Measurements from ENCODE around the gene NOSIP. TPM values are rescaled to one million over a fixed set of nuclear protein-coding genes. Genes with fewer than 3 reads are reported as not detected.

Gene NOSIP
- total RNA-seq, 4 donors from 2014 or later = 56.5 to 105 (median 74.4) TPM

DNA sequence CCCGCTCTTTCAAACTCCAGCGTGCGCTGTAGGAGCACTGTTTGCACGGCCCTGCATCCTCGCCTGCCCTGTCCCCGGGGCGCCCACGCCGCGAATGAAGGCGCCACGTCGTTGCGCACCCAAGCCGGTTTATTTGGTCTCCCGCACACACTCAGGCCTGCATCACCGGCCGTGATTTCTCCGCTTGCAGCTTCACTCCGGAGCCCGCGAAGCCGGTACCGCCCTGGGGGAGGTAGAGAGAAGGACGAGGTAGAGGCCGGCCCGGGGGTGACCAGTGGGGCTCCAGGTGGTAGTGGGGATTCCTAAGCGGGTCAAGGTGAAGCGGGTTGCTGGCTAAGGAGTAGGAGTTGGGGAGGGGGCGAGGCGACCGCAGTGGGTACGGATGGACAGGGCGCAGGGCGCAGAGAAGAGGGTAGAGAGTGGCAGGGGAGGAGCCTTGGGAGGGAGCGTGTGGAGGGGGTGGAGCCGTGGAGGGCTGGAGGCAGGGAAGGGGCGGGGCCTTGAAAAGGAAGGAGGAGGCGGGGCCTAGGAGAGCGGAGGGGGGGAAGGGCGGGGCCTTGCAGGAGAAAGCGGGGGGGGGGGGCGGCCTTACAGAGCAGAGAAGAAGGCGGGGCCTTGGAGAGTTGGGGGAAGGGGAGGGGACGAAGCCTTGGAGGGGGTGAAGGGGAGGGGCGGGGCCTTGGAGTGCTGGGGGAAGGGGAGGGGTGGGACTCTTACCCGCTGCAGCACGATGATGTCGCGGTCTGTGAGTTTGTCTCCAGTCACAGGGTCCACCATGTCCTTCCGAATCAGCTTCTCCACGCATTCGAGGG lies 24.6 kb downstream of the NOSIP start:
- Histone ChIP-seq H3K4me1 (peaks cover 24 to 73% (median 52%) of the 10 kb centered on the region in 4 donors), H3K9me3 (no peaks in the 10 kb centered on the region), H3K36me3 (peaks cover 0 to 16% (median 8%) of the 10 kb centered on the region in 4 donors), H3K27me3 (no peaks in the 10 kb centered on the region), H3K27ac (peak overlapping the region; percentile 78 to 87 (median 84)), H3K4me3 (peak overlapping the region in 2 of 4 donors; percentile 7 to 9)
- in situ Hi-C loops (cut with MboI; ENCODE audit: low pct_ligation_motif_present in 1 of 4, low pct_unique_long_range_greater_than_20kb in 1 of 4, low sequenced_read_pairs in 3 of 4) (no loop called here), intact Hi-C loops (cut with DNase I; ENCODE audit: low total_unique reads) (no loop called here)
- TF ChIP-seq CTCF (IDR thresholded peaks at IDR 0.05) (no peak), EP300 (IDR thresholded peaks at IDR 0.05; ENCODE audit: low read depth) (no peak), POLR2AphosphoS5 (IDR thresholded peaks at IDR 0.05) (no peak), POLR2A (IDR thresholded peaks at IDR 0.05) (no peak)
- WGBS, 2 donors (ENCODE audit: low coverage in 1 of 2) = 83 to 92% methylated on average over 26 to 48 of the region's 53 CpGs
- DNase-seq = peak; percentile 84

DNA sequence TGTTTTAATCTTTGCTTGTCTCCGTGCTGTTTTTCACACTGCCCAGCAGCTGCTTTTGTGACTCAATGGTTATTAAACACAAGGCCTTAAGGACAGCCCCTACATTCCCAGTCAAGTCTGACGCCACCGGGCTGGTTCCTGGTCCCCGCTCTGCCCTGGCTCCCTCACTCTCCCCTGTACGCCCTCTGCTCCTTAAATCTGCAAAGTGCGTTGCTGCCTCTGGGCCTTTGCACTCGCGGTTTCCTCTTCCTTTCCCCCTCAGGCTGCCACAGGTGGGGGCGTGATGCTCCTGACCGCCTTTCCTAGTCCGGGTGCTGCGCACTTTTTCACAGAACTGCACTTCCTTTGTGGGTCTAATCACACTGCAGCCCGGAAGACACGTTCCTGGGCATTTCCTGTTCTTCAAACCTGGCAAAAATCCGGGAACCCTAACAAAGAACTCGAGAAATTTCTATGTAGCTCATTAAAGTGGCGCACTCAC lies 25.6 kb downstream of the NOSIP start:
- in situ Hi-C loops (cut with MboI; ENCODE audit: low pct_ligation_motif_present in 1 of 4, low pct_unique_long_range_greater_than_20kb in 1 of 4, low sequenced_read_pairs in 3 of 4) (no loop called here), intact Hi-C loops (cut with DNase I; ENCODE audit: low total_unique reads) (no loop called here)
- WGBS, 2 donors (ENCODE audit: low coverage in 1 of 2) = 52 to 69% methylated on average over 5 to 17 of the region's 17 CpGs
- peak; percentile 44 for DNase-seq
- Histone ChIP-seq H3K9me3 (no peaks in the 10 kb centered on the region), H3K4me1 (peaks cover 14 to 63% (median 41%) of the 10 kb centered on the region in 4 donors), H3K4me3 (no peak overlapping the region), H3K27ac (peak overlapping the region; percentile 78 to 87 (median 84)), H3K27me3 (no peaks in the 10 kb centered on the region), H3K36me3 (peaks cover 0 to 16% (median 8%) of the 10 kb centered on the region in 4 donors)
- TF ChIP-seq EP300 (IDR thresholded peaks at IDR 0.05; ENCODE audit: low read depth) (no peak), POLR2AphosphoS5 (IDR thresholded peaks at IDR 0.05) (peak in 1 of 3 donors; percentile 22), POLR2A (IDR thresholded peaks at IDR 0.05) (no peak)

DNA sequence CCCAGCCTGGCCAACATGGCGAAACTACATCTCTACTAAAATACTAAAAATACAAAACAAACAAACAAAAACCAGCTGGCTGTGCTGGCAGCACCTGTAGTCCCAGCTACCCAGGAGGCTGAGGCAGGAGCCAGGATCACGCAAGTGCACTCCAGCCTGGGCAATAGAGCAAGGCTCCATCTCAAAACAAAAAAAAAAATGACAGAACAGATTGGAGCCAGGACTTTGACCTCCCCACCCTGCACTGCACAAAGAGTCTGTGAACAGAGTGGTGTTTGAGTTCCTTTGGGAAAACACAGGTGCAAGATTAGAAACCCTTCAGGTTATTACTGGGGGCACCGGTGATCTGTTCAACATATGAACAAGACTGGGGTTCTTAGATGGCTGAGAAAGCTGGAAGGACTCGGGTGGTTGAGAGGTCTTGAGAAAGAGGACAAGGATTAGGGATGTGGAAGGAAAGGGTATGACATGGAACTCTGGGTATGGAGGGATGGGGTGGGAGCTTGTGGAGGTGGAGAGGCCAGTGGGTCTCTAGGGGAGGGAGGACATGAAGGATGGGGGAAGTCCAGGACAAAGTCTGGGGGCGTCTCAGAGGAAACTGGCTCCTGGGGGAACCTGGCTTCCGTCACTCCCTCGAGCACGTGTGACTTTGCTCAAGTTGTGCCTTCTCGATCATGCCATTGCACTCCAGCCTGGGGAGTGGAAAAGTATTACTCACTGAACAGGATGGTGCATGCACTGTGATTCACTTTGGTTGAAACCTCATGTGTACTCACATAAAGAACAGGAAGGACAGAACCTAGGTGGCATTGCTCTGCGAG lies 26.7 kb downstream of the NOSIP start:
- Histone ChIP-seq H3K27ac (peak overlapping the region; percentile 78 to 87 (median 84)), H3K4me3 (no peak overlapping the region), H3K4me1 (peaks cover 19 to 61% (median 39%) of the 10 kb centered on the region in 4 donors), H3K36me3 (peaks cover 0 to 16% (median 8%) of the 10 kb centered on the region in 4 donors), H3K9me3 (no peaks in the 10 kb centered on the region), H3K27me3 (no peaks in the 10 kb centered on the region)
- 48 to 62% methylated on average over 3 to 10 of the region's 10 CpGs for WGBS, 2 donors (ENCODE audit: low coverage in 1 of 2)
- DNase-seq = peak; percentile 70
- intact Hi-C loops (cut with DNase I; ENCODE audit: low total_unique reads) (no loop called here), in situ Hi-C loops (cut with MboI; ENCODE audit: low pct_ligation_motif_present in 1 of 4, low pct_unique_long_range_greater_than_20kb in 1 of 4, low sequenced_read_pairs in 3 of 4) (no loop called here)
- TF ChIP-seq EP300 (IDR thresholded peaks at IDR 0.05; ENCODE audit: low read depth) (no peak), POLR2AphosphoS5 (IDR thresholded peaks at IDR 0.05) (peak in 2 of 3 donors; percentile 38 to 51), CTCF (IDR thresholded peaks at IDR 0.05) (peak in 2 of 5 experiments; percentile 33 to 51), POLR2A (IDR thresholded peaks at IDR 0.05) (no peak)

DNA sequence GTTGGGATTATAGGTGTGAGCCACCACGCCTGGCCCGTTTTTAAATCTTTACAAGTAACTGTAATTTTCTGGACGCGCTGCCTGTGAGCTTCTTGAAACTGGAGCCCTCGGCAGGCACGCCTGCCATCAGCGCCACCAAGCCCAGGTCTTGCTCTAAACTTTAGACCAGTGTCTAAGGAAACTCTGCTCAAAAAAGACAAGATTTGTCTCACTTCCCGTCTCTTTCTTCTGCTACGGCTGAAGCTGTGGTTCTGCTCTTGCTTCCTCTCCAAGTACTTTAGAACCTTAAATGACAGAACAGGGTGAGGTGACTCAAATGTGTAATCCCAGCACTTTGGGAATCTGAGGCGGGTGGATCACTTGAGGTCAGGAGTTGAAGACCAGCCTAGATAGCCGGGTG lies 27.6 kb downstream of the NOSIP start:
- in situ Hi-C loops (cut with MboI; ENCODE audit: low pct_ligation_motif_present in 1 of 4, low pct_unique_long_range_greater_than_20kb in 1 of 4, low sequenced_read_pairs in 3 of 4) = no loop called here
- WGBS, 2 donors (ENCODE audit: low coverage in 1 of 2) = 36 to 46% methylated on average over 6 to 11 of the region's 11 CpGs
- H3K4me3 ChIP-seq = no peak overlapping the region
- TF ChIP-seq EP300 (IDR thresholded peaks at IDR 0.05; ENCODE audit: low read depth) (no peak), POLR2AphosphoS5 (IDR thresholded peaks at IDR 0.05) (peak in 1 of 3 donors; percentile 51), POLR2A (IDR thresholded peaks at IDR 0.05) (peak; percentile 14), CTCF (IDR thresholded peaks at IDR 0.05) (no peak)
- no peaks in the 10 kb centered on the region for H3K9me3 ChIP-seq
- peaks cover 0 to 15% (median 6%) of the 10 kb centered on the region in 4 donors for H3K36me3 ChIP-seq
- H3K4me1 ChIP-seq = peaks cover 22 to 63% (median 48%) of the 10 kb centered on the region in 4 donors
- H3K27me3 ChIP-seq = no peaks in the 10 kb centered on the region
- intact Hi-C loops (cut with DNase I; ENCODE audit: low total_unique reads) = no loop called here
- DNase-seq = no peak
- peak overlapping the region; percentile 78 to 87 (median 84) for H3K27ac ChIP-seq
